HCT116 (cell line): ENCODE data around the gene APBA3. TPM values are rescaled to one million over a fixed set of nuclear protein-coding genes. Genes with fewer than 3 reads are reported as not detected.

Source experiments
- CEBPB ChIP-seq: IDR thresholded peaks from 2 replicates; pipeline ENCODE4 v1.6.1; 2012; ENCODE audit warnings: low read depth
- EGR1 ChIP-seq: IDR thresholded peaks from 2 replicates; pipeline ENCODE4 v1.6.1; 2012; ENCODE audit warnings: low read depth
- ELF1 ChIP-seq: IDR thresholded peaks from 2 replicates; pipeline ENCODE4 v1.6.1; 2012; ENCODE audit warnings: low read depth, borderline replicate concordance
- EZH2 ChIP-seq: fragments of 200-600 bp; sonication (generic); IDR thresholded peaks from 2 replicates; pipeline ENCODE4 v1.6.1; 2017; ENCODE audit warnings: antibody characterized with exemption, mixed run types
- EZH2phosphoT487 ChIP-seq: fragments of 200-600 bp; IDR thresholded peaks from 2 replicates; pipeline ENCODE4 v1.6.1; 2018; ENCODE audit warnings: antibody characterized with exemption, borderline replicate concordance
- FOSL1 ChIP-seq: IDR thresholded peaks from 2 replicates; pipeline ENCODE4 v1.6.1; 2012; ENCODE audit warnings: low read depth
- POLR2AphosphoS5 ChIP-seq: IDR thresholded peaks from 2 replicates; pipeline ENCODE4 v1.6.1; 2011; ENCODE audit warnings: mild to moderate bottlenecking, low read depth, low read length, moderate library complexity
- SP1 ChIP-seq: IDR thresholded peaks from 2 replicates; pipeline ENCODE4 v1.6.1; 2012; ENCODE audit warnings: low read depth
- SRF ChIP-seq: IDR thresholded peaks from 2 replicates; pipeline ENCODE4 v1.6.1; 2012; ENCODE audit warnings: low read depth
- TCF7L2 ChIP-seq: IDR thresholded peaks from 2 replicates; pipeline ENCODE4 v1.7.0; 2011; ENCODE audit warnings: borderline replicate concordance, inconsistent platforms; ENCODE audit not compliant: insufficient read depth, insufficient read length; ENCODE audit errors: extremely low read depth
- YY1 ChIP-seq: IDR thresholded peaks from 2 replicates; pipeline ENCODE4 v1.6.1; 2011; ENCODE audit warnings: low read length, low read depth, moderate library complexity, mild to moderate bottlenecking; ENCODE audit not compliant: insufficient replicate concordance; ENCODE audit errors: extremely low read depth
- ZNF274 ChIP-seq: fragments of 200-500 bp; sonication (Bioruptor generic); IDR thresholded peaks from 2 replicates; pipeline ENCODE4 v1.6.1; 2014; ENCODE audit warnings: mild to moderate bottlenecking, low read depth, low read length, inconsistent platforms
- total RNA-seq: library from RNA; stranded (reverse); gene quantifications from one replicate; pipeline ENCODE4 v1.2.1, GENCODE V29; 2021; ENCODE audit not compliant: unreplicated experiment
- TF ChIP-seq, protein P1 (sequence below), 3 experiments: fragments of 200-600 bp in 1 of 3; sonication (generic) in 1 of 3; IDR thresholded peaks in 2 of 3; conservative IDR thresholded peaks in 1 of 3; 2 replicates each; pipeline ENCODE4 v1.5.1; 2012 to 2017; ENCODE audit warnings: low read depth in 2 of 3, low read length in 2 of 3, antibody characterized with exemption in 1 of 3, borderline replicate concordance in 1 of 3, control low read depth in 1 of 3, mild to moderate bottlenecking in 1 of 3, mixed read lengths in 1 of 3, mixed run types in 1 of 3, moderate library complexity in 1 of 3; ENCODE audit not compliant: insufficient read depth in 1 of 3
- TF ChIP-seq, protein P2 (sequence below): IDR thresholded peaks from 2 replicates; pipeline ENCODE4 v1.6.1; 2012

Gene APBA3
- total RNA-seq, 1 experiment from 2014 or later: 29.5 TPM

DNA sequence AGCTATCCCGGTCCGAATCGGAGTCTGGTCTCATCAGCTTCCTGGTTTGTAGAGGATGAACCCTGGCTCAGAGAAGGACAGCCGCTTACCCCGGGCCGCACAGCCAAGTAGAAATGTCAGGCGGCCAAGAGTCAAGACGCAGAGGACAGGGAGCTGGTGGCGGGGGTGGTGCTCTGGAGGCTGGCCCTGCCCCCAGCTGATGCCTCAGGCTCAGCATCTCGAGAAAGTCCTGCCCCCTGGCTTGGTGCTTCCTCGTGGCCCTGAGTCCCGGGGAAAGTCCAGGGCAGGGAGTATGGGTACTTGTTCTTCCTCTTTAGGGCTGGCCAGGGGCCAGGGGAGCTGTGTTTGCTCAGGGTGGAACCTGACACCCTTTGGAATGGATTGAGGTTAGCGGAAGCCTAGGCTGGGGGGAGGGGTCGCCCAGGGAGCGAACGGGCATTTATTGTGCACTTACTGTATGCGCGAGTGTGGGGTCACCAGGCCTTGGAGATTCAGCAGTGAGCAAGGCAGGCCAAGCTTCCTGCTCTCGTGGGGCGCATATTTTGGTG, 51.2 kb downstream of the APBA3 start (continued):
- TF ChIP-seq EZH2phosphoT487 (no peak), CEBPB (no peak), SRF (no peak), TCF7L2 (no peak), ELF1 (no peak), POLR2AphosphoS5 (peak; percentile 58; the same call in 1 of the 2 replicates), FOSL1 (no peak), YY1 (no peak), EZH2 (no peak), SP1 (peak; percentile 89), ZNF274 (no peak), EGR1 (no peak; the same call in none of the 2 replicates)
- TF ChIP-seq, protein P1, sequence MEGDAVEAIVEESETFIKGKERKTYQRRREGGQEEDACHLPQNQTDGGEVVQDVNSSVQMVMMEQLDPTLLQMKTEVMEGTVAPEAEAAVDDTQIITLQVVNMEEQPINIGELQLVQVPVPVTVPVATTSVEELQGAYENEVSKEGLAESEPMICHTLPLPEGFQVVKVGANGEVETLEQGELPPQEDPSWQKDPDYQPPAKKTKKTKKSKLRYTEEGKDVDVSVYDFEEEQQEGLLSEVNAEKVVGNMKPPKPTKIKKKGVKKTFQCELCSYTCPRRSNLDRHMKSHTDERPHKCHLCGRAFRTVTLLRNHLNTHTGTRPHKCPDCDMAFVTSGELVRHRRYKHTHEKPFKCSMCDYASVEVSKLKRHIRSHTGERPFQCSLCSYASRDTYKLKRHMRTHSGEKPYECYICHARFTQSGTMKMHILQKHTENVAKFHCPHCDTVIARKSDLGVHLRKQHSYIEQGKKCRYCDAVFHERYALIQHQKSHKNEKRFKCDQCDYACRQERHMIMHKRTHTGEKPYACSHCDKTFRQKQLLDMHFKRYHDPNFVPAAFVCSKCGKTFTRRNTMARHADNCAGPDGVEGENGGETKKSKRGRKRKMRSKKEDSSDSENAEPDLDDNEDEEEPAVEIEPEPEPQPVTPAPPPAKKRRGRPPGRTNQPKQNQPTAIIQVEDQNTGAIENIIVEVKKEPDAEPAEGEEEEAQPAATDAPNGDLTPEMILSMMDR (IDR thresholded peaks at IDR 0.05 in 2 of 3, conservative IDR thresholded peaks at IDR 0.05 in 1 of 3; ENCODE audit: borderline replicate concordance in 1 of 3, insufficient read depth in 1 of 3, low read depth in 2 of 3, low read length in 2 of 3): no peak
- TF ChIP-seq, protein P2, sequence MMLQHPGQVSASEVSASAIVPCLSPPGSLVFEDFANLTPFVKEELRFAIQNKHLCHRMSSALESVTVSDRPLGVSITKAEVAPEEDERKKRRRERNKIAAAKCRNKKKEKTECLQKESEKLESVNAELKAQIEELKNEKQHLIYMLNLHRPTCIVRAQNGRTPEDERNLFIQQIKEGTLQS: no peak
